Lower leg skin (tissue), 4 donors: ENCODE results near the gene ELF4. TPM values are rescaled to one million over a fixed set of nuclear protein-coding genes. Genes with fewer than 3 reads are reported as not detected.
A peak's percentile ranks its signal among the peaks of the same experiment; 100 is the strongest.

ENCODE experiments used
- DNase-seq, 2 donors: peaks; one replicate each; pipeline ENCODE4 v3.0.0-alpha.2; 2019; ENCODE audit warnings: low spot score in 2 of 2
- H3K4me3 ChIP-seq: fragments of 200-600 bp; sonication (generic); 2 replicates; pipeline ENCODE4 v1.5.1; 2017; ENCODE audit warnings: mild to moderate bottlenecking, low read depth; ENCODE audit not compliant: poor library complexity, severe bottlenecking
- CTCF ChIP-seq, 3 donors: fragments of 450-650 bp; IDR thresholded peaks; one replicate each; pipeline ENCODE4 v1.5.1; 2016; ENCODE audit warnings: antibody characterized with exemption in 3 of 3, mild to moderate bottlenecking in 3 of 3, moderate library complexity in 2 of 3
- POLR2A ChIP-seq, 2 donors: fragments of 450-650 bp; IDR thresholded peaks; one replicate each; pipeline ENCODE4 v1.6.1; 2016 to 2017; ENCODE audit warnings: antibody characterized with exemption in 2 of 2, mild to moderate bottlenecking in 1 of 2, moderate library complexity in 1 of 2
- WGBS, 2 donors: methylation state at CpG; one replicate each; pipeline ENCODE4 v1.1.5; 2018; 5-methylcytosine and 5-hydroxymethylcytosine counted together
- intact Hi-C: fragments of 100-400 bp; cut with DNase I; formaldehyde crosslinking; loops from one replicate; pipeline ENCODE4 v1.15.0; 2023; ENCODE audit warnings: low total_unique reads
- total RNA-seq, 4 donors: library from RNA; depleted of rRNA; stranded (reverse); fragments of >200 nt; gene quantifications; one replicate each; pipeline ENCODE4 v1.1.0, GENCODE V29; 2016

Gene ELF4
- total RNA-seq, 4 donors from 2014 or later = 10.8 to 19.1 (median 16.4) TPM

GRCh38 chrX:130111220-130112154 is 1.2 kb upstream of the ELF4 start:
- TF ChIP-seq POLR2A (IDR thresholded peaks at IDR 0.05) (no peak), CTCF (IDR thresholded peaks at IDR 0.05) (no peak)
- 43 to 59% methylated on average over 25 to 42 of the region's 43 CpGs for WGBS, 2 donors
- intact Hi-C loops = no loop called here
- no peak overlapping the region for H3K4me3 ChIP-seq
- DNase-seq = no peak

DNA sequence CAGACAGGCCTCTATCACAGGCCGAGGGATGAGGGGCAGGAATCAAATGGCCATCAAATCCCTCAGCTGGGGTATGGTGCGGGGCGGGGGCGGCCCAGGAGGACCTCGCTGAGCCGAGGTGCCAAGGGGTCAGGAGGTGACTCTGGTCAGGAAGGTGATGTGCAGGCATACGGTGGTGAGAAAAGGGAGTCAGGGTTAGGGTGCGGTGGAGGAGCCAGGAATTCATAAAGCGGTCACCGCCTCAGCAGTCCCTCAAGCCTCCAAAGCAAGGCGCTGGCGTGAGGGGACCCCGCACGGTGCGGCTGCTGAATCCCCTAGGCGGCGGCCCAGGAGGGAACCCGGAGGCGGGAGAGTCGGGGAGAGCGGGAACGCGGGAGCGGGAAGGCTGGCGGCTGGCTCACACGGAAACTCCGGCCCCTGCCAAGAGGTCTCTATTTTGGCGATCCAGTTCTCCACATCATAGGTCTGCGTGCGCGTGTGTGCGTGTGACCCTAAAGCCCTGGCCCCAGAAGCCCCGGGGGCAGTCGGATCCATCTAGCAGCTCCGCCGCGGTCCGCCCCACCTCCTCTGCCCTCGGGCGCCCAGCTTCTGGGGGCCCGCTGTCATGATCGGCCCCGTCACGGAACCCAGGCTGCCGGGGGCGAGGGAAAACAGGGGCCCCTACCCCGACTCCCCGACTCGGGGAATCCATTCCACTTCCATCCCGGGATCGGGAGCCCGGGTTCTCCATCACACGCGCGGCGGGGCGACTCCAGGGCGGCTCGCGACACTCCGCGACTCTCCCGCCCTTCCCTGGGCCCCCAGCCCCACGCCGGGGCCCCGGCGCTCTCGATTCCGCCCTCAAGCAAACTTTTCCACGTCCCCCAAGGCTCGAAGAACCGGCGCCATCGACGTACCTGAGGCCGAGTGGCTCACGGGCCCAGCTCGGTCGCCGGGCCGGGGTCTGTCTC is 593 bp downstream of the ELF4 start:
- no peak for TF ChIP-seq POLR2A (IDR thresholded peaks at IDR 0.05)
- TF ChIP-seq CTCF (IDR thresholded peaks at IDR 0.05) = no peak
- H3K4me3 ChIP-seq = peak overlapping the region; percentile 69
- intact Hi-C loops = loop anchor here (5.0 kb wide), 1 partner anchor 568 kb away; no protein-coding TSS in a partner anchor
- no peak for DNase-seq
- WGBS, 2 donors = 3 to 42% methylated on average over 13 to 53 of the region's 81 CpGs

- DNase-seq = no peak
- no peak for TF ChIP-seq CTCF (IDR thresholded peaks at IDR 0.05)
- no peak for TF ChIP-seq POLR2A (IDR thresholded peaks at IDR 0.05)
- intact Hi-C loops = loop anchor here (5.0 kb wide), 1 partner anchor 568 kb away; no protein-coding TSS in a partner anchor
Observed at GRCh38 chrX:130108647-130109428, 1.5 kb downstream of the ELF4 start.

DNA sequence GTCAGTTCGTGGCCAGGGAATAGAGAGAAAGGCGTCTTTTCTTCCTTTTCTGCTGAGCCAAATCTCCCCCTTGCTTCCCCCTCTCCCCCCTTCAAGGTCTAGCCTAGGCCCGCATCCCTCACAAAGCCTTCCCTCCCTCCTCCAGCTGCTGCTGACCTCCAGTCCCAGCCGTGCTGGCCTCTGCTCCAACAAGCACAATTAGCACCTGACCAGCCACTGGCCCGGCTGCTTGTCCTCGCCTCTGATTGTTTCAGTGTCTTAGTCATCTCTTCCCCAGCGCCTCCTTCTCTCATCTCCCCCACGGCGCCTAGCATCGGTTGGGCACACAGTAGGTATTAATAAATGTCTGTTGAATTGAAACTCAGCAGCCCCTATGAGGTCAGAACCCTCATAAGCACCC is 4.2 kb downstream of the ELF4 start:
- no peak for TF ChIP-seq POLR2A (IDR thresholded peaks at IDR 0.05)
- TF ChIP-seq CTCF (IDR thresholded peaks at IDR 0.05) = no peak
- DNase-seq = no peak
- WGBS, 2 donors = 47 to 55% methylated on average over 9 to 10 of the region's 10 CpGs
- intact Hi-C loops = loop anchor here (5.0 kb wide), 1 partner anchor 571 kb away; no protein-coding TSS in a partner anchor
- no peak overlapping the region for H3K4me3 ChIP-seq

More at GRCh38 chrX:130108647-130109428, 1.5 kb downstream of the ELF4 start:
- peak overlapping the region; percentile 69 for H3K4me3 ChIP-seq
- 10 to 40% methylated on average over 4 to 9 of the region's 9 CpGs for WGBS, 2 donors

DNA sequence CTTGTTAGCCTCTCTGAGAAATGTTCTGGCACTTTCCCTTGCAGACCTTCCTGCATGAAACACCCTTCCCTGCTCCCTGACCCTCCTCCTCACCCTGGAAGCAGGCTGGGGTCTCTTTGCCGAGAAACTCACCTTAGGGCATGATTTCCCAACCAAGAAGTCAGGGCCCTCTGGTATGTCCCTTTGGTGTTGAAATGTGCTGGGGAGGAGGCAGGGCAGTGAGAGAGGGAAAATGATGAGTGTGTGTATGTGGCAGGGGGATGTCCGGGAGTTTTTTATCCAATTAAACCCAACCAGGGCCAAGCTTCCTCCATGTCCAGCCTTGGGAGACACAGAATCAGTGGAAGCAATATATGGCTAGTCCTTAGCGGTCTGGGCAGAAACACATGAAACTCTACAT is 5.1 kb downstream of the ELF4 start:
- intact Hi-C loops = loop anchor here (5.0 kb wide), 1 partner anchor 572 kb away; no protein-coding TSS in a partner anchor
- WGBS, 2 donors = 51 to 65% methylated on average over 3 of the region's 3 CpGs
- no peak for DNase-seq
- no peak for TF ChIP-seq CTCF (IDR thresholded peaks at IDR 0.05)
- no peak for TF ChIP-seq POLR2A (IDR thresholded peaks at IDR 0.05)
- H3K4me3 ChIP-seq = no peak overlapping the region
